ENCODE results near the gene LTA4H.

- TF ChIP-seq SUZ12 (IDR thresholded peaks at IDR 0.05; ENCODE audit: extremely low read depth, insufficient read depth, insufficient read length) (no peak), ZNF274 (IDR thresholded peaks at IDR 0.05; ENCODE audit: low read depth, low read length) (no peak)
Measured at GRCh38 chr12:95959107-95959506, 76.3 kb downstream of the LTA4H start.

All from NT2/D1 (cell line).